Skeletal muscle tissue (tissue), 4 donors: Measurements from ENCODE around the gene OR52W1. TPM values are rescaled to one million over a fixed set of nuclear protein-coding genes. Genes with fewer than 3 reads are reported as not detected.

Source experiments
- H3K27ac ChIP-seq: one replicate; pipeline ENCODE4 v1.7.0; 2013; ENCODE audit warnings: mild to moderate bottlenecking, low read depth, low read length, inconsistent platforms
- H3K27me3 ChIP-seq, 3 donors: one replicate each; pipeline ENCODE4 v1.7.0; 2013; ENCODE audit warnings: low read length in 3 of 3; ENCODE audit not compliant: control insufficient read depth in 3 of 3, insufficient read depth in 3 of 3
- H3K36me3 ChIP-seq, 3 donors: one replicate each; pipeline ENCODE4 v1.7.0; 2013; ENCODE audit warnings: low read length in 3 of 3; ENCODE audit not compliant: control insufficient read depth in 3 of 3, insufficient read depth in 3 of 3
- H3K4me1 ChIP-seq, 3 donors: one replicate each; pipeline ENCODE4 v1.7.0; 2013; ENCODE audit warnings: low read length in 3 of 3, mild to moderate bottlenecking in 3 of 3; ENCODE audit not compliant: control insufficient read depth in 3 of 3, insufficient read depth in 3 of 3
- H3K4me3 ChIP-seq, 3 donors: one replicate each; pipeline ENCODE4 v1.7.0; 2013; ENCODE audit warnings: low read length in 3 of 3
- H3K9ac ChIP-seq, 3 donors: one replicate each; pipeline ENCODE4 v1.7.0; 2013; ENCODE audit warnings: low read length in 3 of 3, mild to moderate bottlenecking in 3 of 3, moderate library complexity in 2 of 3, low read depth in 1 of 3
- H3K9me3 ChIP-seq, 3 donors: one replicate each; pipeline ENCODE4 v1.7.0; 2013; ENCODE audit warnings: low read length in 3 of 3; ENCODE audit not compliant: control insufficient read depth in 3 of 3
- total RNA-seq: library from RNA; depleted of rRNA; stranded (reverse); fragments of >200 nt; gene quantifications from one replicate; pipeline ENCODE4 v1.2.3, GENCODE V29; 2014
- donor health status: Osteomylitis.

OR52W1 gene
- total RNA-seq, 1 donor from 2014 or later, result not detected

- H3K9me3 ChIP-seq, result no peaks in the 10 kb centered on the region
- H3K36me3 ChIP-seq, result peaks cover 26 to 52% (median 50%) of the 10 kb centered on the region in 3 donors
- H3K9ac ChIP-seq, result no peak overlapping the region
- H3K27ac ChIP-seq, result no peak overlapping the region
- H3K4me3 ChIP-seq, result no peak overlapping the region
- H3K4me1 ChIP-seq, result no peaks in the 10 kb centered on the region
- H3K27me3 ChIP-seq, result no peaks in the 10 kb centered on the region
Observed at GRCh38 chr11:6210274-6210955, 11.4 kb downstream of the OR52W1 start.

- Histone ChIP-seq H3K27ac (no peak overlapping the region), H3K36me3 (peaks cover 46 to 71% (median 67%) of the 10 kb centered on the region in 3 donors), H3K4me1 (no peaks in the 10 kb centered on the region), H3K27me3 (no peaks in the 10 kb centered on the region), H3K9me3 (no peaks in the 10 kb centered on the region), H3K4me3 (no peak overlapping the region), H3K9ac (no peak overlapping the region)
Observed at GRCh38 chr11:6214530-6214929, 15.5 kb downstream of the OR52W1 start.

GRCh38 chr11:6216501-6216900 is 17.5 kb downstream of the OR52W1 start:
- no peaks in the 10 kb centered on the region for H3K4me1 ChIP-seq
- H3K27ac ChIP-seq, result no peak overlapping the region
- H3K9me3 ChIP-seq, result no peaks in the 10 kb centered on the region
- H3K9ac ChIP-seq, result no peak overlapping the region
- no peak overlapping the region for H3K4me3 ChIP-seq
- H3K27me3 ChIP-seq, result no peaks in the 10 kb centered on the region
- peaks cover 40 to 63% (median 61%) of the 10 kb centered on the region in 3 donors for H3K36me3 ChIP-seq

GRCh38 chr11:6217722-6218121 is 18.7 kb downstream of the OR52W1 start:
- Histone ChIP-seq H3K27me3 (no peaks in the 10 kb centered on the region), H3K36me3 (peaks cover 44 to 64% (median 64%) of the 10 kb centered on the region in 3 donors)

GRCh38 chr11:6219359-6219758 is 20.3 kb downstream of the OR52W1 start:
- Histone ChIP-seq H3K27me3 (no peaks in the 10 kb centered on the region), H3K9ac (no peak overlapping the region), H3K4me1 (peaks cover 0 to under 1% (median 0%) of the 10 kb centered on the region in 3 donors), H3K36me3 (peaks cover 52 to 75% (median 67%) of the 10 kb centered on the region in 3 donors), H3K9me3 (no peaks in the 10 kb centered on the region), H3K27ac (no peak overlapping the region), H3K4me3 (no peak overlapping the region)

More at GRCh38 chr11:6217722-6218121, 18.7 kb downstream of the OR52W1 start:
- Histone ChIP-seq H3K9ac (no peak overlapping the region), H3K27ac (no peak overlapping the region), H3K4me3 (no peak overlapping the region), H3K9me3 (no peaks in the 10 kb centered on the region), H3K4me1 (no peaks in the 10 kb centered on the region)

- H3K27me3 ChIP-seq, result no peaks in the 10 kb centered on the region
- H3K4me1 ChIP-seq, result peaks cover 0 to 8% (median 0%) of the 10 kb centered on the region in 3 donors
- H3K9ac ChIP-seq, result no peak overlapping the region
- no peak overlapping the region for H3K4me3 ChIP-seq
- peaks cover 27 to 42% (median 41%) of the 10 kb centered on the region in 3 donors for H3K36me3 ChIP-seq
- H3K27ac ChIP-seq, result no peak overlapping the region
- H3K9me3 ChIP-seq, result no peaks in the 10 kb centered on the region
Observed at GRCh38 chr11:6223854-6224253, 24.8 kb downstream of the OR52W1 start.

GRCh38 chr11:6224421-6224820 is 25.4 kb downstream of the OR52W1 start:
- Histone ChIP-seq H3K27ac (no peak overlapping the region), H3K36me3 (peaks cover 27 to 39% (median 36%) of the 10 kb centered on the region in 3 donors), H3K4me3 (no peak overlapping the region)

GRCh38 chr11:6225024-6225423 is 26.0 kb downstream of the OR52W1 start:
- no peak overlapping the region for H3K27ac ChIP-seq
- H3K4me3 ChIP-seq, result no peak overlapping the region
- no peaks in the 10 kb centered on the region for H3K9me3 ChIP-seq

More at GRCh38 chr11:6224421-6224820, 25.4 kb downstream of the OR52W1 start:
- Histone ChIP-seq H3K4me1 (peaks cover 0 to 8% (median 0%) of the 10 kb centered on the region in 3 donors), H3K9ac (no peak overlapping the region), H3K9me3 (no peaks in the 10 kb centered on the region), H3K27me3 (no peaks in the 10 kb centered on the region)

GRCh38 chr11:6225896-6226295 is 26.9 kb downstream of the OR52W1 start:
- H3K4me3 ChIP-seq, result no peak overlapping the region
- H3K27ac ChIP-seq, result no peak overlapping the region
- H3K27me3 ChIP-seq, result no peaks in the 10 kb centered on the region
- no peaks in the 10 kb centered on the region for H3K9me3 ChIP-seq
- H3K4me1 ChIP-seq, result peaks cover 0 to 8% (median 0%) of the 10 kb centered on the region in 3 donors
- no peak overlapping the region for H3K9ac ChIP-seq
- H3K36me3 ChIP-seq, result peaks cover 24 to 31% (median 31%) of the 10 kb centered on the region in 3 donors

More at GRCh38 chr11:6225024-6225423, 26.0 kb downstream of the OR52W1 start:
- Histone ChIP-seq H3K27me3 (no peaks in the 10 kb centered on the region), H3K4me1 (peaks cover 0 to 8% (median 0%) of the 10 kb centered on the region in 3 donors), H3K9ac (no peak overlapping the region), H3K36me3 (peaks cover 27 to 39% (median 31%) of the 10 kb centered on the region in 3 donors)

- Histone ChIP-seq H3K27me3 (no peaks in the 10 kb centered on the region), H3K9me3 (no peaks in the 10 kb centered on the region), H3K27ac (no peak overlapping the region), H3K4me1 (peaks cover 7 to 9% (median 7%) of the 10 kb centered on the region in 3 donors), H3K9ac (no peak overlapping the region), H3K4me3 (no peak overlapping the region), H3K36me3 (peaks cover 8 to 9% (median 9%) of the 10 kb centered on the region in 3 donors)
Observed at GRCh38 chr11:6228520-6228919, 29.5 kb downstream of the OR52W1 start.
